ENCODE results near the gene FAM53B. TPM values are rescaled to one million over a fixed set of nuclear protein-coding genes. Genes with fewer than 3 reads are reported as not detected.

The FAM53B gene
- total RNA-seq, 1 experiment from 2014 or later = 9.8 TPM

- no peaks in the 10 kb centered on the region for H3K9me3 ChIP-seq (ENCODE audit: insufficient read depth, low read depth)
- BruUV-seq (replicated peaks) = no TSS peak
- no peak overlapping the region for H3K4me2 ChIP-seq
- peaks cover 16% of the 10 kb centered on the region for H3K4me1 ChIP-seq (replicated peaks; ENCODE audit: insufficient read depth)
- no peak overlapping the region for H3K27ac ChIP-seq
- TF ChIP-seq CTCF (conservative IDR thresholded peaks at IDR 0.05) (no peak), EZH2 (IDR thresholded peaks at IDR 0.05; ENCODE audit: low read depth) (no peak)
- no peaks in the 10 kb centered on the region for H4K20me1 ChIP-seq (ENCODE audit: insufficient read depth)
- H3K79me2 ChIP-seq (ENCODE audit: low read depth) = no peaks in the 10 kb centered on the region
- ChIA-PET CTCF (no interaction called here), POLR2A (ENCODE audit: unreplicated experiment) (interaction anchor here (0.6 kb wide), 1 partner anchor 66 kb away, joined by 4 read pairs; no protein-coding TSS in a partner anchor)
- H3K9me2 ChIP-seq (ENCODE audit: insufficient read depth) = no peaks in the 10 kb centered on the region
- H3F3A ChIP-seq (ENCODE audit: insufficient read depth, low read depth) = no peaks in the 10 kb centered on the region
- H3K36me3 ChIP-seq (ENCODE audit: low read depth) = no peaks in the 10 kb centered on the region
- intact Hi-C loops (cut with micrococcal nuclease; ENCODE audit: unreplicated experiment) = no loop called here
- no peak overlapping the region for H3K4me3 ChIP-seq
- no peaks in the 10 kb centered on the region for H3K27me3 ChIP-seq (ENCODE audit: insufficient read depth, low read depth)
- no peak for DNase-seq
- no peak overlapping the region for H2AFZ ChIP-seq
These were observed 100.7 kb downstream of the FAM53B start for GRCh38 chr10:124643330-124644009.

DNA sequence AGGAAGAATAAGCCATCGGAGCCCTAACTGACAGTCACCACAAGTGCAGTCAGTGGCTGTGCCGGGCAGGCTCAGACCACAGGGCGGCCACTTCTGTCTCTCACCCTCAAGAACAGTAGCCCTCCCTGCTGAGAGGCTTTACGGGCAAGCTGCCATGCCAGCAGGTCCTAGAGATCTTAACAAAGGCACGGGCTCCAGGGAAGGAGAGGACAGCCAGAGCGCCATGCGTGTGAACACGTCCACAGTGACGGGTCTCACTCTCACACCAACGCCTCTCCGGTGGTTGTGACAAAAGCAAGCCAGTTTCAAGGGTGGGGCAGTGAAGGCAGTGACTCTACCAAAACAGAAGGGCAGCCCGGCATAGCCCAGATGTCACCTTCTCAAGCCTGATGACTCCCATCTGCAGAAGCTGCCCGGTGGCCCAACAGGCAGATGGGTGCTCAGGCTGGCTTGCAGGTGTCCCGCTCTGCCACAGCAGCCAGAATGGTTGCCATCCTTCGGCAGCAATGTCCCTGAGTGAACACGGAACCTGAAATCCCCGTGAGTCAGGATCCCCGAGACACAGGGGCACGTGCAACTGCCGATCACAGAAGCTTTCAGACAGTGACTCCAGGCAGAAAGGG, 102.0 kb downstream of the FAM53B start:
- Histone ChIP-seq H3K27ac (no peak overlapping the region), H4K20me1 (ENCODE audit: insufficient read depth) (no peaks in the 10 kb centered on the region), H3K9me2 (ENCODE audit: insufficient read depth) (no peaks in the 10 kb centered on the region), H3K4me1 (replicated peaks; ENCODE audit: insufficient read depth) (peaks cover 14% of the 10 kb centered on the region), H3K4me2 (no peak overlapping the region), H3K27me3 (ENCODE audit: insufficient read depth, low read depth) (no peaks in the 10 kb centered on the region), H3F3A (ENCODE audit: insufficient read depth, low read depth) (no peaks in the 10 kb centered on the region), H3K36me3 (ENCODE audit: low read depth) (no peaks in the 10 kb centered on the region), H3K4me3 (no peak overlapping the region), H3K79me2 (ENCODE audit: low read depth) (no peaks in the 10 kb centered on the region), H3K9me3 (ENCODE audit: insufficient read depth, low read depth) (no peaks in the 10 kb centered on the region), H2AFZ (no peak overlapping the region)
- no TSS peak for BruUV-seq (replicated peaks)
- DNase-seq = no peak
- ChIA-PET POLR2A (ENCODE audit: unreplicated experiment) (no interaction called here), CTCF (no interaction called here)
- intact Hi-C loops (cut with micrococcal nuclease; ENCODE audit: unreplicated experiment) = no loop called here
- no peak for TF ChIP-seq EZH2 (IDR thresholded peaks at IDR 0.05; ENCODE audit: low read depth)
- no peak for TF ChIP-seq CTCF (conservative IDR thresholded peaks at IDR 0.05)

DNA sequence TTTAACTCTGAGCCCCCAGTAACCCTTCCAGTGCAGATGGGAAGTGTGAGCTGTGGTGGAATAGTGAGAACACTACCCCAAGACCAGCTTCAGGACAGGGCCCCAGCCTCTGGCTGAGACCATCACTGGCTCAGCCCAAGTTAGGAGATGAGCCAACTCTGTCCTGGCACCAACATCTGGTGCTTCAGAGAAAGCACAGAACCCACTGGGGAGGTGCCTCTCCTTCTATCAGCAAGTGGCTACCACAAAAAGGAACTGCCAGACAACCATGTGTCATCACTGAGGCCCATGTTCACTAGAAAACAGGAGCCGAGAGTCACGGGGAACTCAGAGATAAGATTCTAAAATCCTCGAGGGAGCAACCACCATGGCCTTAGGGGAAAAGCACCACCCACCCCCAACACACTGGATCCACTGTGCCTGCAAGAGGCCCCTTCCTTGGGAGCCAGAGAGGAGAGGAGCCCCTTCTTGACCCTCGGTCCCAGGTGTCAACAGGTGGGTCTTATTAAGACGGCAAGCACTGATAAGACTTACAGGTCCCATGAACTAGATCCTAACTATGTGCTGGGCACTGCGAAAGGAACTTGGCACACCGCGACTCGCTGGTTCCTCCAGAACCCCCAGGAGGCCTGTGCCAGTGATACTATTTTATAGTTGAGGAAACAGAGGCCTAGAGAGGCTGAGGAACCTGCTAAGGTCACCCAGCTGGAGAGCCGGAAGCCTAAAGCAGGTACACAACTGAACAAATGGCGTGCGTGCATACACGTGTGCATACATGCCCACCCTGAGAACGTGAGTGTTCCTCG, 102.7 kb downstream of the FAM53B start:
- no peak overlapping the region for H3K4me2 ChIP-seq
- POLR2A ChIA-PET (ENCODE audit: unreplicated experiment) = no interaction called here
- H3F3A ChIP-seq (ENCODE audit: insufficient read depth, low read depth) = no peaks in the 10 kb centered on the region
- peaks cover 7% of the 10 kb centered on the region for H3K4me1 ChIP-seq (replicated peaks; ENCODE audit: insufficient read depth)
- intact Hi-C loops (cut with micrococcal nuclease; ENCODE audit: unreplicated experiment) = no loop called here
- no peak overlapping the region for H3K27ac ChIP-seq
- CTCF ChIA-PET = no interaction called here
- H3K9me2 ChIP-seq (ENCODE audit: insufficient read depth) = no peaks in the 10 kb centered on the region
- no peak overlapping the region for H2AFZ ChIP-seq
- no peaks in the 10 kb centered on the region for H3K9me3 ChIP-seq (ENCODE audit: insufficient read depth, low read depth)
- H3K4me3 ChIP-seq = no peak overlapping the region
- no peak for TF ChIP-seq EZH2 (IDR thresholded peaks at IDR 0.05; ENCODE audit: low read depth)
- no peak for TF ChIP-seq CTCF (conservative IDR thresholded peaks at IDR 0.05)
- no peaks in the 10 kb centered on the region for H3K79me2 ChIP-seq (ENCODE audit: low read depth)
- no peak for DNase-seq
- H3K27me3 ChIP-seq (ENCODE audit: insufficient read depth, low read depth) = no peaks in the 10 kb centered on the region
- no peaks in the 10 kb centered on the region for H3K36me3 ChIP-seq (ENCODE audit: low read depth)
- BruUV-seq (replicated peaks) = no TSS peak
- H4K20me1 ChIP-seq (ENCODE audit: insufficient read depth) = no peaks in the 10 kb centered on the region
